Astrocyte (in vitro differentiated cells and primary cell): ENCODE measurements around the gene ABCA4. TPM values are rescaled to one million over a fixed set of nuclear protein-coding genes. Genes with fewer than 3 reads are reported as not detected.

Experiments used
- DNase-seq: peaks from one replicate; pipeline ENCODE4 v3.0.0-alpha.2; 2010; ENCODE audit warnings: low read depth
- FAIRE-seq: peaks from 2 replicates; lab custom pipeline; 2011; peaks lifted over from hg19 to GRCh38; lab: Jason Lieb, UNC
- H2AFZ ChIP-seq: 2 replicates; pipeline ENCODE4 v1.6.0; 2012; ENCODE audit warnings: low read depth, low read length, inconsistent platforms
- H3K27ac ChIP-seq: 2 replicates; pipeline ENCODE4 v1.5.1; 2011; ENCODE audit warnings: low read depth, low read length, inconsistent platforms
- H3K27me3 ChIP-seq: 2 replicates; pipeline ENCODE4 v1.6.0; 2011; ENCODE audit warnings: low read length, inconsistent platforms; ENCODE audit not compliant: insufficient read depth
- H3K36me3 ChIP-seq: 2 replicates; pipeline ENCODE4 v1.5.1; 2011; ENCODE audit warnings: low read length, inconsistent platforms; ENCODE audit not compliant: insufficient read depth
- H3K4me1 ChIP-seq: 2 replicates; pipeline ENCODE4 v1.5.1; 2011; ENCODE audit warnings: low read length, inconsistent platforms; ENCODE audit not compliant: insufficient read depth
- H3K4me2 ChIP-seq: 2 replicates; pipeline ENCODE4 v1.6.0; 2012; ENCODE audit warnings: low read length, inconsistent platforms
- H3K4me3 ChIP-seq: 2 replicates; pipeline ENCODE4 v1.5.1; 2011; ENCODE audit warnings: low read depth, mild to moderate bottlenecking, low read length, inconsistent platforms; ENCODE audit not compliant: insufficient read depth
- H3K79me2 ChIP-seq: 2 replicates; pipeline ENCODE4 v1.6.0; 2012; ENCODE audit warnings: mild to moderate bottlenecking, low read length, inconsistent platforms; ENCODE audit not compliant: insufficient read depth
- H3K9ac ChIP-seq: 2 replicates; pipeline ENCODE4 v1.6.0; 2012; ENCODE audit warnings: mild to moderate bottlenecking, low read length, inconsistent platforms
- H3K9me3 ChIP-seq: 2 replicates; pipeline ENCODE4 v1.5.1; 2012; ENCODE audit warnings: low read depth, mild to moderate bottlenecking, low read length, inconsistent platforms; ENCODE audit not compliant: insufficient read depth
- H4K20me1 ChIP-seq: 2 replicates; pipeline ENCODE4 v1.6.0; 2012; ENCODE audit warnings: low read length, inconsistent platforms; ENCODE audit not compliant: insufficient read depth
- H3K27ac Mint-ChIP-seq: one replicate; pipeline ENCODE4 v1.8.0; 2021; ENCODE audit warnings: mild to moderate bottlenecking, mixed read lengths; ENCODE audit not compliant: unreplicated experiment
- H3K27me3 Mint-ChIP-seq: one replicate; pipeline ENCODE4 v1.8.0; 2021; ENCODE audit warnings: low read depth, mixed read lengths; ENCODE audit not compliant: unreplicated experiment
- H3K36me3 Mint-ChIP-seq: one replicate; pipeline ENCODE4 v1.8.0; 2021; ENCODE audit warnings: low read depth, mixed read lengths; ENCODE audit not compliant: unreplicated experiment
- H3K4me1 Mint-ChIP-seq: one replicate; pipeline ENCODE4 v1.8.0; 2021; ENCODE audit warnings: low read depth, mixed read lengths; ENCODE audit not compliant: unreplicated experiment
- H3K4me3 Mint-ChIP-seq: one replicate; pipeline ENCODE4 v1.8.0; 2021; ENCODE audit warnings: mild to moderate bottlenecking, moderate library complexity, mixed read lengths; ENCODE audit not compliant: unreplicated experiment
- H3K9me3 Mint-ChIP-seq: one replicate; pipeline ENCODE4 v1.8.0; 2021; ENCODE audit warnings: mild to moderate bottlenecking, mixed read lengths; ENCODE audit not compliant: unreplicated experiment
- CTCF ChIP-seq: IDR thresholded peaks from 2 replicates; pipeline ENCODE4 v1.5.1; 2011; ENCODE audit warnings: low read depth, mild to moderate bottlenecking, inconsistent platforms, low read length, moderate library complexity; ENCODE audit not compliant: insufficient read depth
- EZH2 ChIP-seq: IDR thresholded peaks from 2 replicates; pipeline ENCODE4 v1.6.1; 2012; ENCODE audit warnings: mild to moderate bottlenecking, low read length, inconsistent platforms; ENCODE audit not compliant: insufficient read depth
- total RNA-seq: library from RNA; stranded (reverse); gene quantifications from 2 replicates; pipeline ENCODE4 v1.2.1, GENCODE V29; 2021

The ABCA4 gene
- total RNA-seq, 1 donor from 2014 or later = 0.20 TPM

- no peak for TF ChIP-seq EZH2
- TF ChIP-seq CTCF = no peak
- Mint-ChIP-seq H3K27ac (no peak overlapping the region), H3K36me3 (no peaks in the 10 kb centered on the region), H3K4me1 (peaks cover 49% of the 10 kb centered on the region), H3K9me3 (no peaks in the 10 kb centered on the region), H3K27me3 (peaks cover 1% of the 10 kb centered on the region), H3K4me3 (no peak overlapping the region)
- no peak for FAIRE-seq
- Histone ChIP-seq H3K79me2 (no peaks in the 10 kb centered on the region), H3K9me3 (no peaks in the 10 kb centered on the region), H2AFZ (no peak overlapping the region), H3K4me2 (peak overlapping the region; percentile 77), H3K36me3 (no peaks in the 10 kb centered on the region), H3K9ac (peak overlapping the region; percentile 84), H4K20me1 (no peaks in the 10 kb centered on the region), H3K27me3 (no peaks in the 10 kb centered on the region), H3K27ac (peak overlapping the region; percentile 97), H3K4me1 (peaks cover 55% of the 10 kb centered on the region), H3K4me3 (no peak overlapping the region)
- DNase-seq = peak; percentile 72
Observed at GRCh38 chr1:94095744-94096469, 25.0 kb downstream of the ABCA4 start.

GRCh38 chr1:94095112-94095637, 25.8 kb downstream of the ABCA4 start:
- Histone ChIP-seq H3K4me2 (peak overlapping the region; percentile 77), H3K9me3 (no peaks in the 10 kb centered on the region), H4K20me1 (no peaks in the 10 kb centered on the region), H3K4me3 (peak overlapping the region; percentile 29), H3K79me2 (no peaks in the 10 kb centered on the region), H3K36me3 (no peaks in the 10 kb centered on the region), H2AFZ (no peak overlapping the region), H3K27me3 (no peaks in the 10 kb centered on the region), H3K9ac (peak overlapping the region; percentile 84), H3K27ac (peak overlapping the region; percentile 97), H3K4me1 (peaks cover 55% of the 10 kb centered on the region)
- FAIRE-seq = peak; percentile 17
- H3K27me3 Mint-ChIP-seq = peaks cover 1% of the 10 kb centered on the region
- H3K4me1 Mint-ChIP-seq = peaks cover 52% of the 10 kb centered on the region
- peak; percentile 94 for DNase-seq
- H3K9me3 Mint-ChIP-seq = no peaks in the 10 kb centered on the region
- no peak for TF ChIP-seq EZH2
- TF ChIP-seq CTCF = no peak
- H3K4me3 Mint-ChIP-seq = no peak overlapping the region
- no peak overlapping the region for H3K27ac Mint-ChIP-seq
- H3K36me3 Mint-ChIP-seq = no peaks in the 10 kb centered on the region
